NCI-H2081 treated with DMSO at 0.1 percent for 48 hours (cell line): ENCODE results near the gene C9orf50.

ENCODE experiments used
- DNase-seq: peaks from one replicate; lab custom pipeline; 2025; lab: John Stamatoyannopoulos, UW

C9orf50 gene

GRCh38 chr9:129631674-129632129 is 10.8 kb upstream of the C9orf50 start:
- DNase-seq: no peak

- no peak for DNase-seq
Measured at GRCh38 chr9:129630967-129631673, 10.2 kb upstream of the C9orf50 start.

- DNase-seq: no peak
Measured at GRCh38 chr9:129629251-129629820, 8.4 kb upstream of the C9orf50 start.

GRCh38 chr9:129628709-129629108 is 7.8 kb upstream of the C9orf50 start:
- no peak for DNase-seq

- no peak for DNase-seq
Measured at GRCh38 chr9:129627556-129628440, 6.9 kb upstream of the C9orf50 start.

- no peak for DNase-seq
Measured at GRCh38 chr9:129626625-129627284, 5.9 kb upstream of the C9orf50 start.

GRCh38 chr9:129626079-129626624 is 5.3 kb upstream of the C9orf50 start, which contains the start of gene NTMT1:
Gene NTMT1, plus strand, starts transcription at chr9:129626163. Its CDS starts 6,541 bp downstream, at chr9:129632704.
- no peak for DNase-seq

- no peak for DNase-seq
Measured at GRCh38 chr9:129624947-129625346, 4.0 kb upstream of the C9orf50 start.

- no peak for DNase-seq
Measured at GRCh38 chr9:129624168-129624759, 3.4 kb upstream of the C9orf50 start.

GRCh38 chr9:129623331-129623730 is 2.4 kb upstream of the C9orf50 start:
- DNase-seq: no peak

GRCh38 chr9:129619787-129620668 is 873 bp downstream of the C9orf50 start:
- no peak for DNase-seq

- no peak for DNase-seq
Measured at GRCh38 chr9:129617167-129617566, 3.7 kb downstream of the C9orf50 start.

- DNase-seq: no peak
Measured at GRCh38 chr9:129615407-129616285, 5.3 kb downstream of the C9orf50 start.

- no peak for DNase-seq
Measured at GRCh38 chr9:129614932-129615331, 6.0 kb downstream of the C9orf50 start.

GRCh38 chr9:129613520-129614175 is 7.3 kb downstream of the C9orf50 start:
- DNase-seq: no peak

GRCh38 chr9:129612815-129613519 is 7.9 kb downstream of the C9orf50 start:
- no peak for DNase-seq

GRCh38 chr9:129612123-129612522 is 8.8 kb downstream of the C9orf50 start:
- no peak for DNase-seq

GRCh38 chr9:129611307-129611800 is 9.5 kb downstream of the C9orf50 start:
- DNase-seq: no peak
